Osteocyte (in vitro differentiated cells): ENCODE measurements around the gene DNAI4. TPM values are rescaled to one million over a fixed set of nuclear protein-coding genes. Genes with fewer than 3 reads are reported as not detected.
"Not testable (repeated sequence)": the region's sequence is repeated elsewhere in the genome, so short reads cannot be mapped to it uniquely, and the experiment has no call there.

Source experiments
- DNase-seq: peaks from one replicate; pipeline ENCODE4 v3.0.0; 2021; ENCODE audit warnings: mixed read lengths; ENCODE audit not compliant: unreplicated experiment; ENCODE audit errors: extremely low spot score
- H3K27ac Mint-ChIP-seq: one replicate; pipeline ENCODE4 v1.8.0; 2021; ENCODE audit warnings: mild to moderate bottlenecking, mixed read lengths; ENCODE audit not compliant: unreplicated experiment
- H3K27me3 Mint-ChIP-seq: one replicate; pipeline ENCODE4 v1.8.0; 2021; ENCODE audit warnings: mixed read lengths; ENCODE audit not compliant: unreplicated experiment
- H3K36me3 Mint-ChIP-seq: one replicate; pipeline ENCODE4 v1.8.0; 2021; ENCODE audit warnings: mixed read lengths; ENCODE audit not compliant: unreplicated experiment
- H3K4me1 Mint-ChIP-seq: one replicate; pipeline ENCODE4 v1.8.0; 2021; ENCODE audit warnings: mixed read lengths; ENCODE audit not compliant: unreplicated experiment
- H3K4me3 Mint-ChIP-seq: one replicate; pipeline ENCODE4 v1.8.0; 2021; ENCODE audit warnings: mild to moderate bottlenecking, moderate library complexity, mixed read lengths; ENCODE audit not compliant: unreplicated experiment
- H3K9me3 Mint-ChIP-seq: one replicate; pipeline ENCODE4 v1.8.0; 2021; ENCODE audit warnings: mixed read lengths; ENCODE audit not compliant: unreplicated experiment
- CTCF ChIP-seq: fragments of 200-600 bp; sonication (generic); IDR thresholded peaks from 2 replicates; pipeline ENCODE4 v1.5.0; 2021; ENCODE audit warnings: antibody characterized with exemption, mild to moderate bottlenecking, moderate library complexity
- total RNA-seq: library from RNA; stranded (reverse); gene quantifications from 2 replicates; pipeline ENCODE4 v1.2.1, GENCODE V29; 2021

The DNAI4 gene
- total RNA-seq, 1 donor from 2014 or later, result 8.9 TPM

GRCh38 chr1:66919063-66919462 lies 5.6 kb downstream of the DNAI4 start:
- H3K4me1 Mint-ChIP-seq, result peaks cover 8% of the 10 kb centered on the region
- TF ChIP-seq CTCF, result no peak
- no peak overlapping the region for H3K27ac Mint-ChIP-seq
- DNase-seq, result no peak
- H3K27me3 Mint-ChIP-seq, result no peaks in the 10 kb centered on the region
- H3K9me3 Mint-ChIP-seq, result no peaks in the 10 kb centered on the region
- peaks cover 9% of the 10 kb centered on the region for H3K36me3 Mint-ChIP-seq
- no peak overlapping the region for H3K4me3 Mint-ChIP-seq

DNA sequence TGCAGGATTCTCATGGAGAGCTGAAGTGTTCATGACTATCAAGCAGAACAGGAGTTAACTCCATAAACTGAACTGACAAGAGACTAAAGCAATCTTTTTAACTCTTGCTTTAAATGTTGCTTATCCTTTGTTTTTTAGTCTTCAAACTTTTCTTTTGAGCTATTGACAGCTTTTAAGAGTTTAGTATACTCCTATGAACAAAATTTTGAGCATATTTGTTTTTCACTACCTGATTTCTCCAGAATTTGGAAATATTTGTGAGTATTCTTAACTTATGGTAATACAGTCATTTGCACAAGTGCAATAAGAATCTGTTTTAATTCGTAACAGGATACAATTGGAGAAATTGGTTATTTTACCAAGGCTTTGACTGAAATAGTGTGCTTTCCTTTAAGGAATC lies 7.2 kb downstream of the DNAI4 start:
- no peak overlapping the region for H3K4me3 Mint-ChIP-seq
- no peaks in the 10 kb centered on the region for H3K27me3 Mint-ChIP-seq
- DNase-seq, result no peak
- H3K27ac Mint-ChIP-seq, result no peak overlapping the region
- peaks cover 10% of the 10 kb centered on the region for H3K36me3 Mint-ChIP-seq
- H3K4me1 Mint-ChIP-seq, result no peaks in the 10 kb centered on the region
- H3K9me3 Mint-ChIP-seq, result no peaks in the 10 kb centered on the region
- no peak for TF ChIP-seq CTCF

GRCh38 chr1:66916320-66916719 lies 8.3 kb downstream of the DNAI4 start:
- no peaks in the 10 kb centered on the region for H3K4me1 Mint-ChIP-seq
- H3K36me3 Mint-ChIP-seq, result peaks cover 11% of the 10 kb centered on the region
- no peaks in the 10 kb centered on the region for H3K9me3 Mint-ChIP-seq
- no peak for TF ChIP-seq CTCF
- H3K27ac Mint-ChIP-seq, result no peak overlapping the region
- no peaks in the 10 kb centered on the region for H3K27me3 Mint-ChIP-seq
- H3K4me3 Mint-ChIP-seq, result no peak overlapping the region
- DNase-seq, result no peak

- H3K9me3 Mint-ChIP-seq, H3K4me3 Mint-ChIP-seq, H3K27me3 Mint-ChIP-seq, H3K27ac Mint-ChIP-seq, H3K4me1 Mint-ChIP-seq, DNase-seq: not testable (repeated sequence)
- peaks cover 11% of the 10 kb centered on the region for H3K36me3 Mint-ChIP-seq
Measured at GRCh38 chr1:66915203-66915602, 9.5 kb downstream of the DNAI4 start.

GRCh38 chr1:66893712-66894111 lies 30.9 kb downstream of the DNAI4 start:
- Mint-ChIP-seq H3K4me3 (no peak overlapping the region), H3K36me3 (no peaks in the 10 kb centered on the region), H3K4me1 (no peaks in the 10 kb centered on the region), H3K27me3 (no peaks in the 10 kb centered on the region), H3K9me3 (no peaks in the 10 kb centered on the region), H3K27ac (no peak overlapping the region)
- no peak for DNase-seq
- TF ChIP-seq CTCF, result no peak

- Mint-ChIP-seq H3K4me1 (no peaks in the 10 kb centered on the region), H3K9me3 (peaks cover 4% of the 10 kb centered on the region), H3K27ac (no peak overlapping the region), H3K27me3 (no peaks in the 10 kb centered on the region), H3K4me3 (no peak overlapping the region), H3K36me3 (peaks cover 6% of the 10 kb centered on the region)
- no peak for DNase-seq
- TF ChIP-seq CTCF, result no peak
Measured at GRCh38 chr1:66890621-66891020, 34.0 kb downstream of the DNAI4 start.
